AG09309 (cell line): ENCODE results near the gene OR6B2.

Source experiments
- DNase-seq: peaks from one replicate; pipeline ENCODE4 v3.0.0-alpha.2; 2010; ENCODE audit warnings: low read depth
- H3K4me3 ChIP-seq: 2 replicates; pipeline ENCODE4 v1.5.1; 2011; ENCODE audit warnings: mild to moderate bottlenecking, low read depth, low read length, moderate library complexity; ENCODE audit not compliant: control insufficient read depth
- CTCF ChIP-seq: IDR thresholded peaks from 2 replicates; pipeline ENCODE4 v1.5.1; 2011; ENCODE audit warnings: mild to moderate bottlenecking, low read depth, low read length, inconsistent platforms; ENCODE audit not compliant: insufficient read depth, control insufficient read depth; ENCODE audit errors: missing control alignments

OR6B2 gene

GRCh38 chr2:240068193-240068592 is 38.0 kb upstream of the OR6B2 start:
- TF ChIP-seq CTCF, result no peak
- no peak overlapping the region for H3K4me3 ChIP-seq
- no peak for DNase-seq

GRCh38 chr2:240066489-240066888 is 36.3 kb upstream of the OR6B2 start:
- DNase-seq, result no peak
- TF ChIP-seq CTCF, result no peak

GRCh38 chr2:240064898-240065297 is 34.7 kb upstream of the OR6B2 start:
- TF ChIP-seq CTCF, result no peak
- H3K4me3 ChIP-seq, result no peak overlapping the region
- DNase-seq, result no peak

More at GRCh38 chr2:240066489-240066888, 36.3 kb upstream of the OR6B2 start:
- no peak overlapping the region for H3K4me3 ChIP-seq

- DNase-seq, result peak; percentile 17
- peak; percentile 67 for TF ChIP-seq CTCF
- H3K4me3 ChIP-seq, result no peak overlapping the region
These were observed 30.9 kb upstream of the OR6B2 start for GRCh38 chr2:240060977-240061591.

- no peak overlapping the region for H3K4me3 ChIP-seq
- no peak for TF ChIP-seq CTCF
- DNase-seq, result no peak
These were observed 26.4 kb upstream of the OR6B2 start for GRCh38 chr2:240056678-240057077.

GRCh38 chr2:240055177-240055917 is 25.1 kb upstream of the OR6B2 start:
- no peak for TF ChIP-seq CTCF
- DNase-seq, result no peak

More at GRCh38 chr2:240055177-240055917, 25.1 kb upstream of the OR6B2 start:
- no peak overlapping the region for H3K4me3 ChIP-seq
